PFSK-1 (cell line): ENCODE measurements around the gene HMOX2.

Experiments
- FOXP2 ChIP-seq: optimal IDR thresholded peaks from 2 replicates; pipeline ENCODE3; 2011; ENCODE audit warnings: borderline replicate concordance, control low read depth, inconsistent platforms; ENCODE audit not compliant: insufficient read depth; ENCODE audit errors: extremely low read length, extremely low read depth
- POLR2AphosphoS5 ChIP-seq: IDR thresholded peaks from 2 replicates; pipeline ENCODE4 v1.6.1; 2012; ENCODE audit warnings: low read depth, mild to moderate bottlenecking, control low read depth, low read length, moderate library complexity
- SIN3A ChIP-seq: IDR thresholded peaks from 2 replicates; pipeline ENCODE4 v1.6.1; 2012; ENCODE audit warnings: mild to moderate bottlenecking, low read length, moderate library complexity, borderline replicate concordance; ENCODE audit not compliant: insufficient read depth
- TAF1 ChIP-seq: IDR thresholded peaks from 2 replicates; pipeline ENCODE4 v1.6.1; 2012; ENCODE audit warnings: low read length, control low read depth, borderline replicate concordance; ENCODE audit not compliant: insufficient read depth
- TF ChIP-seq, protein P1 (sequence below), 2 experiments: IDR thresholded peaks; 2 replicates each; pipeline versions ENCODE4 v1.6.1 to v1.8.0; 2011 to 2012; ENCODE audit warnings: low read depth in 2 of 2, low read length in 2 of 2, control low read depth in 1 of 2, inconsistent platforms in 1 of 2, mild to moderate bottlenecking in 1 of 2, moderate library complexity in 1 of 2; ENCODE audit not compliant: insufficient read depth in 1 of 2

HMOX2 gene

DNA sequence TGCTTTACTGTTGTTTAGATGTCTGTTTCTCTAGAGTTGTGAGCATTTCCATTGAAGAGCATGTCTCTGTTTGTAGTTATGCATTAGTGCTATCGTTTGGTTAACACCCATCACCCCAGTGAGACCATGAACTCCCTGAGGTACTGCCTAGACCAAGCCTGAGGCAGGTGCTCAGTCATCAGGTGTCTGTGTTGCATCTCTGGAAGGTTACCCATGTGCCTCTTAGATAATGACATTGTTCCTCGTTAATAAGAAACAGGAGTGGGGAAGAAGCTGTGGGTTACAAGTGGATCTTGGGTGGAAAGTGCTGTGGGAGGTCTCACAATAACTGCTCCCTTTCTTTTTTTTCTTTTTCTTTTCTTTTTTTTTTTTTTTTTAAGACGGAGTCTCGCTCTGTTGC lies 32.2 kb upstream of the HMOX2 start:
- no peak for TF ChIP-seq TAF1
- TF ChIP-seq FOXP2: no peak
- TF ChIP-seq POLR2AphosphoS5: no peak
- no peak for TF ChIP-seq SIN3A
- TF ChIP-seq, protein P1, sequence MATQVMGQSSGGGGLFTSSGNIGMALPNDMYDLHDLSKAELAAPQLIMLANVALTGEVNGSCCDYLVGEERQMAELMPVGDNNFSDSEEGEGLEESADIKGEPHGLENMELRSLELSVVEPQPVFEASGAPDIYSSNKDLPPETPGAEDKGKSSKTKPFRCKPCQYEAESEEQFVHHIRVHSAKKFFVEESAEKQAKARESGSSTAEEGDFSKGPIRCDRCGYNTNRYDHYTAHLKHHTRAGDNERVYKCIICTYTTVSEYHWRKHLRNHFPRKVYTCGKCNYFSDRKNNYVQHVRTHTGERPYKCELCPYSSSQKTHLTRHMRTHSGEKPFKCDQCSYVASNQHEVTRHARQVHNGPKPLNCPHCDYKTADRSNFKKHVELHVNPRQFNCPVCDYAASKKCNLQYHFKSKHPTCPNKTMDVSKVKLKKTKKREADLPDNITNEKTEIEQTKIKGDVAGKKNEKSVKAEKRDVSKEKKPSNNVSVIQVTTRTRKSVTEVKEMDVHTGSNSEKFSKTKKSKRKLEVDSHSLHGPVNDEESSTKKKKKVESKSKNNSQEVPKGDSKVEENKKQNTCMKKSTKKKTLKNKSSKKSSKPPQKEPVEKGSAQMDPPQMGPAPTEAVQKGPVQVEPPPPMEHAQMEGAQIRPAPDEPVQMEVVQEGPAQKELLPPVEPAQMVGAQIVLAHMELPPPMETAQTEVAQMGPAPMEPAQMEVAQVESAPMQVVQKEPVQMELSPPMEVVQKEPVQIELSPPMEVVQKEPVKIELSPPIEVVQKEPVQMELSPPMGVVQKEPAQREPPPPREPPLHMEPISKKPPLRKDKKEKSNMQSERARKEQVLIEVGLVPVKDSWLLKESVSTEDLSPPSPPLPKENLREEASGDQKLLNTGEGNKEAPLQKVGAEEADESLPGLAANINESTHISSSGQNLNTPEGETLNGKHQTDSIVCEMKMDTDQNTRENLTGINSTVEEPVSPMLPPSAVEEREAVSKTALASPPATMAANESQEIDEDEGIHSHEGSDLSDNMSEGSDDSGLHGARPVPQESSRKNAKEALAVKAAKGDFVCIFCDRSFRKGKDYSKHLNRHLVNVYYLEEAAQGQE (IDR thresholded peaks at IDR 0.05; ENCODE audit: insufficient read depth in 1 of 2, low read depth in 2 of 2, low read length in 2 of 2): no peak

DNA sequence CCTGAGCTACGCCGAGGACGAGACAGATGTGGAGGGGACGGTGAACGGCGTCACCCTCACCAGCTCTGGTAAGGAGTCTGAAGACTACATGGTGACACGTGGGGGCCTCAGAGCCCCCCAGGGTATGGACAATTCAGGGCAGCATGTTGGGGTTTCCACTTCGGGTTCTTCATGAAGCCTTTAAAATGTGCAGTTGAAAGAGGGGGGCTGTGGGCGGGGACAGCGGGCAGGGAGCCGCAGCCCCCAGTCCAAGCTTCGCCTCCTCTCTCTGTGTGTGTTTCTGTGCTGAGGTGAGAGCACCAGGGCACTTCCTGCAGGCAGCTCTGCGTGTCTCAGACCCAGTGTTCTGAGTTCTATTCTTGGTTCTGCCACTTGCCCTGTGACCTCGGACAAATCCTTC lies 25.8 kb upstream of the HMOX2 start:
- TF ChIP-seq, protein P1 (IDR thresholded peaks at IDR 0.05; ENCODE audit: insufficient read depth in 1 of 2, low read depth in 2 of 2, low read length in 2 of 2): no peak
- TF ChIP-seq FOXP2 (no peak), SIN3A (no peak), TAF1 (no peak)

DNA sequence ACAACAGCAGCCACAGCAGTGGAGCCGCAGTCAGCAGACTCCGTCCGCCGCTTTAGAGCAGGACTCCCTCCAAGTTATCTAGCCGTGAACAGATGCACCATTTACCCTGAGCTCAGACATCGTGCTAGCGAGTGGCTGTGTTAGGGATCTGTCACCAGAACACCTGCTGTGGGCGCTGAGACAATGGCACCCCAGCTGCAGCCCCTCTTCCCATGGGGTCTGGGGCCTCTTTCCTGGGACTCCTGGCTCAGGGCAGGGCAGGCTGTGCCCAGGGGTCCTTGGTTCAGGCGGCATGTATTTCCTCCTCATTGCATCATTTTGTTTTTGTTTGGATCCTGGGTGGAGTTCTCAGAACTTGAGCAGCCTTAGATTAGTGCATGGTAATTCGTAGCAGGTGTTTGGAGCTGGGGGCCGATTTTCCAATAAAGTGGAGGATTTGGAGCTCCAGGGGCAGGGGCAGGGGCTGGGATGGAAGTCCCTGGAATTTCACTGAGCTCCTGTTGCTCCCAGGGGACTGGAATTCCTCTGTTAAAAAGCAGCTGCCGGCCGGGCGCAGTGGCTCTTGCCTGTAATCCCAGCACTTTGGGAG lies 25.2 kb upstream of the HMOX2 start:
- TF ChIP-seq TAF1: no peak
- TF ChIP-seq SIN3A: no peak
- no peak for TF ChIP-seq FOXP2
- TF ChIP-seq, protein P1 (IDR thresholded peaks at IDR 0.05; ENCODE audit: insufficient read depth in 1 of 2, low read depth in 2 of 2, low read length in 2 of 2): no peak
- no peak for TF ChIP-seq POLR2AphosphoS5

DNA sequence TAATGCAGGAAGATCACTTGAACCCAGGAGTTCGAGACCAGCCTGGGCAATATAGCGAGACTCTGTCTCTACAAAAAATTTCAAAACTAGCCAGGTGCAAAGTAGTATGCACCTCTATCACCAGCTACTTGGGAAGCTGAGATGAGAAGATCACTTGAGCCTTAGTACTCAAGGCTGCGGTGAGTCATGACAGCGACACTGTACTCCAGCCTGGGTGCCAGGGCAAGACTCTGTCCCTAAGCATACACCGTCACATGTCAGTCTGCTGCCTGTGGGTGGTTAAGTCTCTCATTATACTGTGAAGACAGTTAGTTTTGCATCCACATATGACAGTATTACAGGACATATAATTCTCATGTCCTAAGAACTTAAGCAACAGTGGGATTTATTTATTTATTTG lies 23.5 kb upstream of the HMOX2 start:
- TF ChIP-seq POLR2AphosphoS5: no peak
- no peak for TF ChIP-seq TAF1
- TF ChIP-seq SIN3A: no peak
- TF ChIP-seq, protein P1 (IDR thresholded peaks at IDR 0.05; ENCODE audit: insufficient read depth in 1 of 2, low read depth in 2 of 2, low read length in 2 of 2): no peak
- no peak for TF ChIP-seq FOXP2

DNA sequence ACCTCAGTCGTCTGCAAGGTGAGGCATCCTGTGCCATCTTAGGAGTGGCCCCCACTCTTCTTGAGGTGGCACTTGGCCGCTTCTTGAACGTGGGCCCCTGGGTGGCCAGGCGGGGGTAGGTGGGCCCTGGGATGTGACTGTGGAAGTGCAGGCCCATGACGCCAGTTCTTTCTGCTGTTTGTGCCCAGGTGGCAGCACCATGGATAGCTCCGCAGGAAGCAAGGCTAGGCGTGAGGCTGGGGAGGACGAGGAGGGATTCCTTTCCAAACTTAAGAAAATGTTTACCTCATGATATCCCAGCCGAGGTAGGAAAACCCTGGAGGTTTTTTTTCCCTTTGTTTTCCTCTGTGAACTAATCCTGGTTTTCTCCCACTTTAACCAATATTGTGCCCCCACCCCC lies 21.6 kb upstream of the HMOX2 start:
- no peak for TF ChIP-seq SIN3A
- TF ChIP-seq FOXP2: no peak
- TF ChIP-seq, protein P1 (IDR thresholded peaks at IDR 0.05; ENCODE audit: insufficient read depth in 1 of 2, low read depth in 2 of 2, low read length in 2 of 2): peak; percentile 79 to 90
